ENCODE measurements around the gene BRME1. TPM values are rescaled to one million over a fixed set of nuclear protein-coding genes. Genes with fewer than 3 reads are reported as not detected.

Gene BRME1
- total RNA-seq, 4 donors from 2014 or later, result 2.3 to 11.8 (median 5.7) TPM

DNA sequence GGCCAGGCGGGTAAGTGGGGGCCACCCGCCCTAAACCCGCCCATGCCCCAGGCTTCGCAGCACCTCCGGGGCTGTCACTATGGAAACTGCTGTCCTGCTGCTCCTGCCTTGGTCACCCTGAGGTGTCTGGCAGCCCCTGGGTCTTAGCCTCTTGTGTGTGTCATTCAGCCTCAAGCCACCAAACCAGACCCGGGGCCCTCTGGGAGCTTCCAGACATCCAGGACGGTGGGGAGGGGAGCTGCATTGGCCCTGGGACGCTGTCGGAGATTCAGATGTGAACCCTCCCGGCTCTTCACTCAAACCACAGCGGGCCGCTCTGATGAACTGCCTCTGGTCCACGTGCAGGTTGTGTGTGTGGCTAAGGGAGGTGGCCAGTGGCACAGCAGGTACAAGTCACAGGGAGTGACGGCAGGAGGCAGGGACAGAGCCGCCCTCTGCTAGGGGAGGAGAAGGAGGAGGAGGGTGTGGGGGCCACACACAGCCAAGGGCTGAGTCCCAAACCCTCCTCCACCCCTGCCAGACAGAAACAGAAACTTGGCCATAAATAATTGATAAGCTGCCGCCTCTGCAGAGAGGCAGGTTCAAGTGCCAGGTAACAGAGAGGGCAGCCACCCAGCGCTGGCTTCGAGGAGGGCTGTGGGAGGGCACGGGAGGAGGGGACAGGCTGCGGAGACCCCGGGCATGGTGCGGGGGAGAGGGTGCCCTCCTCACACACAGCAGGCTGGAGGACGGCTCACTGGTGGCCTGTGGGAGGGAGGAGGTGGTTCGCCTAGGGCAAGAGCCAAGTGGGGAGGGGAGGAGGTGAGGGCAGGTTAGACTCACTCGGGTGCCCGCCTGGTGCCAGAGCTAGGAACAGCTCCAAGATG lies 21.0 kb downstream of the BRME1 start:
- TF ChIP-seq CTCF (IDR thresholded peaks at IDR 0.05), result no peak
- no peak for TF ChIP-seq POLR2A (IDR thresholded peaks at IDR 0.05)
- intact Hi-C loops (cut with DNase I; ENCODE audit: low total_unique reads), result no loop called here
- H3K4me3 ChIP-seq (ENCODE audit: low read depth, poor library complexity, severe bottlenecking), result no peak overlapping the region
- 35 to 41% methylated on average over 24 to 26 of the region's 26 CpGs for WGBS, 2 donors
- no peak for DNase-seq (ENCODE audit: low spot score in 2 of 2)

- intact Hi-C loops (cut with DNase I; ENCODE audit: low total_unique reads), result loop anchor here (2.0 kb wide), 1 partner anchor 189 kb away; the partner anchor contains the start of gene MISP3
- 84% methylated on average over 10 of the region's 10 CpGs for WGBS, 2 donors
- H3K4me3 ChIP-seq (ENCODE audit: low read depth, poor library complexity, severe bottlenecking), result no peak overlapping the region
- TF ChIP-seq POLR2A (IDR thresholded peaks at IDR 0.05) (no peak), CTCF (IDR thresholded peaks at IDR 0.05) (no peak)
- DNase-seq (ENCODE audit: low spot score in 2 of 2), result no peak
Measured at GRCh38 chr19:13883516-13884064, 22.3 kb downstream of the BRME1 start.

DNA sequence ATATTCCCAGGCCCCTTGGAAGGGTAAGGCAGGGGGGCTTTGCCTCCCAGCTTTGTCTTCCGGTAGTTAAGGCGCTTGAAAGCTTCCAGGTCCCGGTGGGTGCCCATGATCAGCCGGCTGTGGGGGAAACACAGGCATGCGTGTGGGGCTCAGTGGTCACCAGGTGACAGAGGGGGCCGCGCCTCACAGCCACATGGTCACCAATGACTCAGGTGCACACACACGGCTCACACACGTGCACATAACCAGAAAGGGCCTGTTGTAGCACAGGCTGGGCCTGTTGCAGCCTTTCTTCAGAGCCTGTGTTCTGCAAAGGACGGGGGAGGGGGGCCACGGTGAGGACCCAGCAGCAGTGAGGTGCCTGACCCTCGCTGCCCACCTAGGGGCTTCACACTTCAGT lies 23.1 kb downstream of the BRME1 start:
- TF ChIP-seq POLR2A (IDR thresholded peaks at IDR 0.05) (no peak), CTCF (IDR thresholded peaks at IDR 0.05) (no peak)
- H3K4me3 ChIP-seq (ENCODE audit: low read depth, poor library complexity, severe bottlenecking), result no peak overlapping the region
- 75 to 100% methylated on average over 2 to 11 of the region's 12 CpGs for WGBS, 2 donors
- DNase-seq (ENCODE audit: low spot score in 2 of 2), result no peak
- intact Hi-C loops (cut with DNase I; ENCODE audit: low total_unique reads), result loop anchor here (2.0 kb wide), 1 partner anchor 190 kb away; the partner anchor contains the start of gene MISP3

DNA sequence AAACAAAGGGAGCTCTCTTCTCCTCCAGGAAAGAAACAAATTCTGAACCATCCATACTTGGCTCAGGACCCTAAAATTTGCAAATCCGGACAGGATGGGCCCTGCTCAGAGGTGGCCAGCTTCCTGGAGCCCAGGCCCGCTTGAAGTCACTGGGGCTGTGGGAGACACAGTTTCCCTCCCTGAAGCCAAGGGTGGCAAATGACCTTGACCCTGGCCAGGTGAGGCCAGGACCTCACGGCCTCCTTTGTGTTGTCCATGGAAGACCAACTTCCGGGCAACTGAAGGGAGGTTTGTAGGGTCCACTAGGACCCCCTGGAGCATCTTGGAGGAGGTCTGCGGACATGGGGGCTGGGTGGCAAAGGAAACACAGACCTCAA lies 23.5 kb downstream of the BRME1 start:
- intact Hi-C loops (cut with DNase I; ENCODE audit: low total_unique reads), result loop anchor here (2.0 kb wide), 1 partner anchor 190 kb away; the partner anchor contains the start of gene MISP3
- TF ChIP-seq POLR2A (IDR thresholded peaks at IDR 0.05), result no peak
- no peak for TF ChIP-seq CTCF (IDR thresholded peaks at IDR 0.05)
- DNase-seq (ENCODE audit: low spot score in 2 of 2), result no peak
- 72 to 88% methylated on average over 4 to 5 of the region's 5 CpGs for whole genome bisulfite sequencing, 2 donors
- H3K4me3 ChIP-seq (ENCODE audit: low read depth, poor library complexity, severe bottlenecking), result no peak overlapping the region

DNA sequence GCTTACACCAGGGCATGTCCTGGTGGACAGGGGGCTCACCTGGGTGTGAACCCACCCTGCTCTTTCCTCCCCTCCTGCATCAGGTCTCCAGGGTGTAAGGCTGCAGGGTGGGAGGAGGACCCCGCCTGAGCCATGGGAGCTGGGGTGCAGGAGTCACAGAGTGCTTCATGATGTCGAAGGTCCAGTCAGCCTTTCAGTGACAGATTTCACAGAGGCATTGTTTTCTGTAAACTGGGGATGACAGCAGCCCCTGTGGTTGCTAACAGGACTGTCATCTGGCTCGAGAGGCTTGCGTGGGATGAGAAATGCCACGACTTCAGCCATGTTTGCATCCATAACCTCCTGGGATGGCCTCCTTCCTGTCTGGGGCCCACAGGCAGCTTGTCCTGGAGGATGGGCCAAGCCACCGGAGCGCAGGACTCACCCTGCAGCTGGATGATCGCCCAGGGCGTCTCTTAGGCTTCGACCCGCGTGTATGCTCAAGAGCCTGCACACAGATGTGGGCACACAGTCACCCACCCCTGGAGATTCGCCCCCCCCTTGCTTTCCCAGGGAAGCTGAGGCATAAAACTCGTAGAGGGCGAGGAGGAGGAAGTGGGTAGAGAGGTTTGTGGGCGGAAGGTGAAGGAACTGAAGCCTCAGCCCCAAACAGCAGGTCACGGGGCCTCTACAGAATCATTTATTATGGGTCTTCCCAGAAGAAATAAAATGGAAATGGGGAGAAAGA lies 24.1 kb downstream of the BRME1 start:
- DNase-seq (ENCODE audit: low spot score in 2 of 2), result no peak
- WGBS, 2 donors, result 50 to 52% methylated on average over 17 of the region's 17 CpGs
- no peak overlapping the region for H3K4me3 ChIP-seq (ENCODE audit: low read depth, poor library complexity, severe bottlenecking)
- TF ChIP-seq POLR2A (IDR thresholded peaks at IDR 0.05) (no peak), CTCF (IDR thresholded peaks at IDR 0.05) (no peak)
- intact Hi-C loops (cut with DNase I; ENCODE audit: low total_unique reads), result loop anchor here (2.0 kb wide), 1 partner anchor 191 kb away; the partner anchor contains the start of gene MISP3

Measured in lower leg skin (tissue), 4 donors.